Cerebellar nuclear complex (tissue), 1 donor: ENCODE results near the gene FANCE.
A peak's percentile ranks its signal among the peaks of the same experiment; 100 is the strongest.
"Not testable (repeated sequence)": the region's sequence is repeated elsewhere in the genome, so short reads cannot be mapped to it uniquely, and the experiment has no call there.

Experiments
- DNase-seq, 2 experiments: peaks; one replicate each; lab custom pipeline; 2025; lab: John Stamatoyannopoulos, UW

FANCE gene

DNA sequence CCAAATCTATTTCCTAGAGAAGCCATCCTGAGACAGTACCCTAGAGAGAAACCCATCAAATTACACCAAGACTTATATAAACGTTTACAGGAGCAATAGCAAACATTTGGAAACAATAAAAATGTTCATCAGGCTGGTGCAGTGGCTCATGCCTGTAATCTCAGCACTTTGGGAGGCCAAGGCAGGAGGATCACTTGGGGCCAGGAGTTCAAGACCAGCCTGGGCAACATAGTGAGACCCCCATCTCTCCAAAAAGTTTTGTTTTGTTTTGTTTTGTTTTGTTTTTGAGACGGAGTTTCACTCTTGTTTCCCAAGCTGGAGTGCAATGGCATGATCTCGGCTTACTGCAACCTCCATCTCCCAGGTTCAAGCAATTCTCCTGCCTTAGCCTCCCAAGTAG, 19.4 kb upstream of the FANCE start:
- DNase-seq, result not testable (repeated sequence)

DNA sequence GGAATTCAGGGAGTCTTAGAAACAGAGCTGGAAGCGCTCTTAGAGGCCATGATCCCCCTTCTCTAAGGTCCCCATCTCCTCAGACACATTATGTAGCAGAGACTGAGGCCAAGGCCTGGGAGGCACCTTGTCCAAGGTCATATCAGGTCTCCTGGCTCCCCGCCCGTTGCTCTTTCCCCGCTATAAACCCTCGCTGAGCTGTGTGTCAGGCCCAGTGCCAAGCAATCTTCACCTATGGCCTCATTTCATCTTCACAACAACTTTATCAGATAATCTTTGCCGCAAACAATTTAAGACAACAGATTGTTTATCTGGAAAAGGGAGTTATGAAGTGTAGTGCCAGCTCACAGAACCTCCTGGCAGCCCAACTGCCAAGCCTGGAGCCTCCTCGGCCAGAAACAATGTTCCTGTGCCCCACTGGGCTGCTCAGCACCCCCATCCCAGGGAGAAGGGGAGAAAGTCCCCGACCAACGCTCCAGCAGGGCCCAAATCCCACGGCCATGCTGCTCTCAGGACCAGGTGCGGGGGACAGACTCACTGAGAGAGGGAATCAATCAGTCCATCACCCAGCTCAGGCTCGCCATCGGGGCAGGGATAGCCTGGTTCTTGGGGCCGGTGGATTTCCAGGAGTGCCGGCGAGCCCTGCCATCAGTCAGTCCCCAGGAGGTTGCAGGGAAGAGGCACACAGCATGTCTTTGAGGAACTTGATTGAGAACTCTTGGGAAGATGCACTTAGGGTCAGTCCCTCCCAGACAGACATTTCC, 16.9 kb upstream of the FANCE start:
- DNase-seq, result no peak

DNA sequence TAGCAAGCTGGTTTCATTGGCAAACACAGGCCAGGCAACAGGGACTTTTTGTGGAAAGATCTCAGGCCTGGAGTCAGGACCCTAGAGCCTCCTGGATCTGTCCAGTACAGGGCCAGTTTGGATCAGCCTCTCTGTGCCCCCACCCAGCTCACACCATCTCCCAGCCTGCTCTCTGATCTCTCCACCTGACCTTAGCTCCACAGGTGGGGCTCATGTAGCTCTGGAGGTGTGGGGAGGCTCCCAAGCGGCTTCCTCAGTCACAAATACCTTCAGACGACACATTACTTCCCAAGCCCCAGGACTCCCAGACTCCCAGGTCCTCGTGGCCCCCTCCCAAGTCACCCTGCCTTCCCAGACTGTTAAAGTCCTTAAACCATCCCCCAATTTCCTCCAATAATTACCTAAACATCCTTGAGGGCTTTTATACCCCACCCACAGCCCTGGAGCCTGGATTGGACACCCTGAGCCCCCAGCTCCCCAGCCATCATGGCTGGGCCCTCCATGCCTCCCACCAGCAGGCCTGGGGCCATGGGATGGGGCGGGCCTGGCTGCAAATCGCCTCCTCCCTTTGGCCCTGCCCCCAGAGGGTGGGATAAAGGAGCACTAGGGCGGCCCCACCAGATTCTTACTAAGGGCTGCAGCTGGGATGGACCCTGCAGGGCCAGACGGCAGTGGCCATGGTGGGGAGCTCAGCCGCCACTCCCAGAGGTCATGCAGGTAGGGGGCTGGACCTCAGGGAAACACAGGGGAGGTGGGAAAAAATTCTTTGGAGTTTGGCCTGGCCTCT, 15.9 kb upstream of the FANCE start:
- DNase-seq, result no peak

DNA sequence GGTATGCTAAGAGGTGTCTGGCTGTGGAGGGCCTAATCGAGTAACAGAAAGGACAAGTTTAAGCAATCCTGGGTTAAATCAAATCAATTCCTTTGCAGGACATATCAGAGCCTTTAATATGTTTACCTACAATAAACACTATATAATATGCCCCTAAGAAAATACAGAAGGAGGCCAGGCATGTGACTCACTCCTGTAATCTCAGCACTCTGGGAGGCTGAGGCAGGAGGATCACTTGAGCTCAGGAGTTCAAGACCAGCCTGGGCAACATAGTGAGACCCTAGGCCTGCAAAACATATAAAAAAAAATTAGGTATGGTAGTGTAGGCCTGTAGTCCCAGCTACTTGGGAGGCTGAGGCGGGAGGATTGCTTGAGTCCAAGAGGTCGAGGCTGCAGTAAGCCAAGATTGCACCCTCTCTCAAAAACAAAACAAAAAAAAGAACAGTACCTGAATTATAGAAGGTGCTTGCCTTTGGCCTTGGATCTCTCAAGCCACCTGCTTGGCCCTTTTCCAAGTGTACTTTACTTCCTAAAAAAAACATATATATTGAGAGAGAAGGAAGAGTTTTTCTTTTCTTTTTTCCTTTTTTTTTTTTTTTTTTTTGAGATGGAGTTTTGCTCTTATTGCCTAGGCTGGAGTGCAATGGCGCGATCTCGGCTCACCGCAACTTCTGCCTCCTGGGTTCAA, 13.6 kb upstream of the FANCE start:
- not testable (repeated sequence) for DNase-seq

DNA sequence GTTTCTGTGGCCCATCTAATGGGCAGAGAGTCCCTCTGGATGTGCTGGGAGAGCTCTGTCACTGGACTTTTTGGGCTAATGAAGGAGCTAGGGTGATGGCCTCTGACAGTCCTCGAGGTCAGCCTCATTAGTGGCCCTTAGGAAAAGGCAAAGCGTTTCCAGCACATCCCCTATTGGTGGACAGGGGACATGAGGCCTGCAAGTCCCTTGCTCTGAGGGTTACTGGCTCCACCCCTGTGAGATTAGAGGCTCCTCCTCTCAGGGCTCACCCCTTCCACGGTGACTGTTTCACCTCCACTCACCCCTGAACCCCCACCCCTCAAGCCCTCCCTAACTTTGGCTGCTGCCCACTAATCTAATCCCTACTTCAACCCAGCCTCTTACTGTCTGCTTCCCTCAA, 12.8 kb upstream of the FANCE start:
- no peak for DNase-seq

DNA sequence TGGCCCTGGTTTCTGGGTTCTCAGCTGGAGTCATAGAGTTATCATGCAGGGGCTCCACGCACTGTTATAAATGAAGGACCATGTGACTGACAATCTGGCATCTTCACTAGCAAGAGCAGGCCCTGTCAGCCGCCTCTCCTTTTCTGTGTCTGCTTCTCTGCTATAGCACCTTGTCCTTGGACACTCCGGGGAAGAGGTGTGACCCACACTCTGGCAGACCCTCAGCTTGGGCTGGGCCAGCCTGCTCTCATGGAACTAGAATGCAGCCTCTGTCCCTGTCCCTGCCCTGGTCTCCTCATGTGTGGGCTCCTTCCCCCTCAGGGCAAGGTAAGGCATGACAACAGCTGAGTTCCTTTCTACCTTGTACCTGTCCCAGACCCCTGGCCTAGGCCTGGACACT, 10.9 kb upstream of the FANCE start:
- DNase-seq, result no peak

DNA sequence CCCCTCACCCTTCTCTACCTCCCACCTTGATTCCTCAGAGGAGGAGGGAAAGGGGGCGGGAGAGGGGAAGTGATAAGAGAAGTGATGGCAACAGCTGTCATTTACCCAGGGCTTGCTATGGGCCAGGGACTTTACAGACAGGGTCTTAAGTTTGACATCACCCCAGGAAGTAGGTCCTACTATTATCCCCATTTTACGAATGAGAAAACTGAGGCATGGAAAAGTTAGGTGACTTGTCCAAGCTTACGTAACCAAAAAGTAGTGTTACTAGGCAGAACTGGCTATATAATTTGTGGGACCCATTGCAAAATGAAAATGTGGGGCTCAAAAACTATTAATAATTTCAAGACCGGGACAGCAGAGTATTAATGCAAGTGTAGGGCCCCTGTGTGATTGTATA, 10.5 kb upstream of the FANCE start:
- DNase-seq, result no peak

DNA sequence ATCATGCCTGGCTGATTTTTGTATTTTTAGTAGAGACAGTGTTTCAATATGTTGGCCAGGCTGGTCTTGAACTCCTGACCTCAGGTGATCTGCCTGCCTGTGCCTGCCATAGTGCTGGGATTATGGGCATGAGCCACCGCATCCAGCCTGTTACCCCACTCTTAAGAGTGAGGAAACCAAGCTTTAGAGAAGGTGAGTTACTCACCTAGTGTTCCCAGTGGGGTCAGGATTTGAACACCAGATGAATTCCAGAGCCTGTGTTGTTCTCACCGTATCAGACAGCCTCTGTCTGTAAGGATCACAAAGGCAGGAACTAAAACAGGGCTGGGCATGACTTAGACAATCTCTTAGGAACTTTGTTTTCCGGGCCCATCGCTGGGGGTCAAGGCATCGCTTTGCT, 9.4 kb upstream of the FANCE start:
- DNase-seq, result no peak

DNA sequence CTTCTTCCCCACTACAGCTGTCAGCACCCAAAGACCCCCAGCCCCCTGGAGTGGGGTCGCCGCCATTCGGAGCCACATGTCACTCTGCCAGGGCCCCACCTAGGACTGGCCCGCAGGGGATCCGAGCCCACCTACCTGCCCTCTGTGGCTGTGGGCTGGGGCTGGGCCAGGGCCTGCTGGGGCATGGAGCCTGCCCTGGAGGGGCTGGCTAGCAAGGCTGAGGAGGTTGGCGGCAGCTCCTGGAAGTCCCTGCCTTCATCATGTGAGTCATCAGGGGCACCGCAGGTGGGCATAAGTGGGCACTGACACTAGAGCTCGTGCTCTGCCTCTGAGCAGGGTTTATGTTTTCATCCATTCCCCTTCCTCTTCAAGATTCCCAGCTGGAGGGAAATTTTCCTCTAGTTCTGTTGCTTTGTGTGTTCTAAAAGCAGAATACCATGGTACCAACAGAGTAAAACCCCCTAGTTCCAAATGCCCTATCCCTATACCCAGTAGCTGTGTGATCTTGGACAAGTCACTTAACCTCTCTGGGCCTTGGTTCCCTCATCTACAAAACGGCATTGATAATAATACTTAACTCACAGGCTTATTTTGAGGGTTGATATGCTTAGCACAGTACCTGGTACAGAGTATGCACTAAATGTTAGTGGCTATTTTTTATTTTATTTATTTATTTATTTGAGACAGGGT, 8.7 kb upstream of the FANCE start:
- no peak for DNase-seq

DNA sequence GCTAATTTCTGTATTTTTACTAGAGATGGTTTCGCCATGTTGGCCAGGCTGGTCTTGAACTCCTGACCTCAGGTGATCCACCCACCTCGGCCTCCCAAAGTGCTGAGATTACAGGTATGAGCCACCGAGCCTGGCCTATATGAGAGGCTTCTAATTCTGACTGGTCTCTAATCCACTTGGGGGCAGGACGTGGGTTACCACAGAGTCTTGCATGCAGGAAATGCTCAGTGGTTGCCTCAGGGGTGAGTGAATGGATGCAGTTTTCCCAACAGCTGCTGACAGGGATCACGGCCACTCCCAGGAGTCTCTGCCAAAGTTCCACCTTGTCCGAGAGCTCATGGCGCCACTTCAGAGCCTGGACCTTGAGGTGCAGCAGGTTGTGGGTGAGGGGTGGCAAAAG, 6.4 kb upstream of the FANCE start:
- DNase-seq, result no peak

DNA sequence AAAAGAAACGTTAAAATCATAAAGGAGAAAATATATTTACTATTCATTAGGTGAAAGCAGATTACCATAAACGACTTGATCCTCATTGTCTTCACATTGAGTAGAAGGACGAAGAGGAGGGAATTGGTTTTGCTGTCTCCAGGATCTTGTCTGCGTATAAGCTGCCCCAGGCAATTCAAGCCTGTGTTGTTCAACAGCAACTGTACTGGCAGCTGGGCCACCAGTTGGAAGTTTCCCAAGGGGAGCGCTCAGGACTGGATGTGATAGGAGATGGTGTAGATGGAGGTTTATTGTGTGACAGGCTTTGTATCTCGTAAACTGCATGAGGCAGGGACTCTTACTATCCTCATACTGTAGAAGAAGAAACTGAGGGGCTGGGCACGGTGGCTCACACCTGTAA, 3.9 kb upstream of the FANCE start:
- DNase-seq, result no peak

DNA sequence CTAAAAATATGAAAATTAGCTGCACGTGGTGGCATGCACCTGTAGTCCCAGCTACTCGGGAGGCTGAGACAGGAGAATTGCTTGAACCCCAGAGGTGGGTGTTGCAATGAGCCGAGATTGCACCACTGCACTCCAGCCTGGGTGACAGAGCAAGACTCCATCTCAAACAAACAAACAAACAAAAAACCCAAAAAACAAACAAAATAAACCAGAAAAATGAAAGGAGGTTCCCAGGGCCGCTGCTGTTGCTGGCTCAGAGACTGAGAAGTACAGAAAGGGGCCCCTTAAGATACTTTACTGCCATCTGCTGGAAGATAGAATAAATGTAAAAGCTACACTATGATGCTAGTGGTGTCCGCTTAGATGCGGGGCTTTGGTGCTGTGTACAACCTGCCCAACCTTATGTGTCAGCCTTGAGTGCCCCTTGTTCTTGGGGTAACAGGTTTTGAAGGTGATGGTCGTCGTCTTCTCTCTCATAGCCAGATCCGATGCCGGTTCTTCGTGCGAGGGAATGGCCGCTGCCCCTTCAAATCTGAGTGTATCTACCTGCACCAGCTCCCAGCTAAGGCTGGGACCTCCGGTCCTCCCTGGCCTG, 2.8 kb upstream of the FANCE start:
- peak; percentile 15 to 65 for DNase-seq

DNA sequence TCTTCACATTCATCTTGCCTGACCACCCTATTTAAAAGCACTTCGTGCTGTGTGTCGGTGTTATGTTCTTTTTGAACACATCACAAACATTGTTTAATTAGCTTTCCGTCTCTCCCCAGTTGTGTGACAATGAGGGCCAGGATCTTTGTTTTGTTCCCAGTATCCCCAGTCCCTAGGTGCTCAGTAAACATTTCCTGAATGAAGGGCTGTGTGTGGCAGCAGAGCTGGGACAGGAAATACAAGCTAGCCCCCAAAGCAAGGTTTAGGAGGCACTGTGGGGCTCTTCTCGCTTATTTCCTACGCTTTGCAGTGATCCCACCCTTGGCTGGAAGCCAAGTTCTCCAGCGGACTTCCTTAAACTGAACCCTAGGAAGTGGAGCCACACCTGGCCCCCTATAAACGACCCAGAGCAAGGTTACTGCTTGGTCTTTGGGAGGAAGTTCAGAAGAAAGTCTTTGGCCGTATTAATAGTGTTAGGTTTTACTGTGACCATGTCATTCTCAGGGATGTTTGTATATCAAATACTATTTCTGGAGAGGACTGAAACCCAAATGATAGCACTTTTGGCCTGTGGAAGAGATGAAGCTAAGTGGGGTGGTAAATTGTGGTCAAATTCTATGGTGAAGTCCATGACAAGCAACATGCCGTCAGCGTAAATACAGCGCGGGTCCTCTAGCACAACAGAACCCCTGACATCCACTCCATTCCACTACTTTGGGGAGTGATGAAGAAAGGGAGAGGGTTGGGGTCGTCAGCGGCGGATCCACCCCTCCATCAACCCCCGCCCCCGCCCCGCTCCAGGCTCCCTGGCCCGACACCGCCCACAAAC, 570 bp upstream of the FANCE start:
- no peak for DNase-seq

DNA sequence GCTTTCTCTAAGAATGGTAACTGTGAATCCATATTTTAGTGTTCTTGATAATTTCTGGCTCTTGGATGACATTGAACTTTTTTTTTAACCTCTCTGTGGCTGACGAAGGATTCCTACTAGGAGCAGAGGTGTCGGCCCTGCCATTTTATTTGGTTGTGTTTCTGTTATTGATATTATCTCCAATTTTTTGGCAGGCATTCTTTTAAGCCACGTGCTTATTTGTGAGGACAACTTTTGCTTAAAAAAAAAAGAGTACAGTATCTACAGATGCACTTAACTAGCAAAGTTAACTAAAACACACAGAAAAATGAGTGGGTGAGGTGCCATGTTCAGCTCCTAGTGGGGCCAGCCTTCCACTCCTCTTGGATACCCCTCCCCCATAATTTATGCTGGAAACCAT, 1.1 kb downstream of the FANCE start:
- no peak for DNase-seq

DNA sequence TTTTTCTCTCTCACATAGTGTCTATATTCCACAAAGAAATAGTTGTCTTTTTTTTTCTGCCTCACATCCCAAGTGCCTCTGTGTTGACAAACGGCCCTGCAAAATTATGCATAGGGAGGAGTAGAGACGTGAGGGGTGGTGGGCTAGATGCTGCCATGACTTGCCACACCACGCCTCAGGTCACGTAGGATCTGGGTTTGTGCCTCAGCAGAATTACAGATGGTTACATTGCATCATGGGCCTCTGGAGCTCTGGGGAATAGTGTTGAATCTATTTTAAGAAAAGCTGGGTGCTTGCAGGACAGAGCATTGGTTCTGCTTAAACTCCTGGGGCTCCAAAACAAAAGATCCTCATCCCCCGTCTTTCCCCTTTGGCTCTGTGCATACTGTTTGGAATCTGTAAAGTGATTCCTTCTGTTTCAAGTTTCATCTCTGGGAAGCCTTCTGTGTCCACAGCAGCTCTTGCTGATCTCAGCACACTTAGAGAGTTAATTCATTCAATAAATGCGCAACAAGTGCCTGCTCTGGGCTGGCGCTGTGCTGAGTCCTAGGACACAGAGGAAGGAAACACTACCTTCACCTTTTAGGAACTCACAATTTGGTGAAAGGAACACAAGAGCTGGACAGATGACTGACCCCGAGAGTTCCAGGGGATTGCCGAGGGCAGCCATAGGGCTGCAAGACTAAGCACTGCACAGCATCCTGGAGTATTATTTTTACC, 2.4 kb downstream of the FANCE start:
- no peak for DNase-seq

DNA sequence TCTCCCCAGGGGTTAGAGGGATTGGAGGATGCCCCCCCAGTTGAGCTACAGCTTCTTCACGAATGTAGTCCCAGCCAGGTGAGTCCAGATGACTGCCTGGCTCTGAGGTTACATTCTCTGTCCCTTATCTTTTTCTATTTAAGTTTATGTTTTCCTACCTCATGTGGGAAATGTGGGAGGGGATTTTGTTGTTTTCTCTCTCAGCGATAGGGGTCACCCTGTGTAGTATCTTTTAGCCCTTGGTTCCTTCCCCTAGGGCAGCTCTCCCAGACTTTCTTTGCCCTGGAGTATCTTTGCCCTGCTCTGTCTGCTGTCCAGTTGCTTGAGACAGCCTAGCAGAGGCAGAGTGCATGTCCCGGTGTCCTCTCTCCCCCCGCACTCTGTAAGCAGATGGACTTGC, 5.8 kb downstream of the FANCE start:
- DNase-seq, result no peak

DNA sequence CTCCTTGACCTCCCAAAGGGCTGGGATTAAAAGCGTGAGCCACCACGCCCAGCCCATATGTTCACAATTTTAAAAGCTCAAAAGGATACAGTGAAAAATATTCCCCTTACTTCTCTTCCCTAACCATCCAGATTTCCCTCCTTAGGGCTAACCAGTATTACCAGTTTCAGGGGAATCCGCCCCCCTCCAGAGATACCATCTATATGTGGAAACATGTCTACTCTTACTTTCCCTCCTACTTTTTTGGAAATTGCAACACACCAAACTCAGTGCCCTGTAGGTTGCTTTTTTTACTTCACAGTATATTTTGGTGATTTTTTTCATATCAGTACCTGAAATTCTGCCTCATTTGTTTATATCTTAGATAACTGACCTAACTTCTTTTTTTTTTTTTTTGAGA, 9.1 kb downstream of the FANCE start:
- no peak for DNase-seq

DNA sequence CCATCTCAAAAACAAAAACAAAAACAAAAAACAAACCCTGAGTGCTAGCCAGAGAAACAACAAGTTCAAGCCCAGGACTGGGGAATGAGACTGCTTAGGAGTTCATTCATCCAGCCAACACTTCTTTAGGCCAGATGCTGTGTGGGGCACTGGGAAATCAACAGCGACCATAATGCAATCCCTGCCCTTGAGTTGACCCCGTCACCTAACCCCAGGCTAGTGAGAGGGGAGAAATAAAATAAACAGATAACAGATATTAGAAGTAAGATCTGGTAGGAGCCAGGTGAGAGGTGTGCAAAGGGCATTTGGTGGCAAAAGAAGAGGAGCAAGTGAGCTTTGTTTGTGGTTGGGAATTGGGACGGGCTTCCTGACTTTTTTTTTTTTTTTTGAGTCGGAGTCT, 11.2 kb downstream of the FANCE start:
- DNase-seq, result no peak

DNA sequence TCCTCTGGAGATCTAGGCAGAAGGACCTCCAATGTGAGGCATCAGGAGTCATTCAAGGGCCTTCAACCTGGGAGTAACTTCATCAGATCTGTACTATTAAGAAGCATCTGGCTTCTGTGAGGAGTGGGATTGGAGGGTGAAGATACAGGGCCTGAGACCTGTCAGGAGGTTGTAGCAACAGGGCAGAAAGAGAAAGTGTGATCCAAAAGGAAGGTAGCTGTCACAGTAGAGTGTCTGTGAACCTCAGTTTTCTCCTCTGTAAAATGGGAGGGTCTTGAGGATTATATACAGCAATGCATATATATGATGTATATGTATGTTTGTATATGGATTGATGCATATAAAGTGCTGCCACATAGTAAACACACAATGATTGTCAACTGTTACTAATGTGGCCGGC, 13.5 kb downstream of the FANCE start:
- DNase-seq, result no peak

DNA sequence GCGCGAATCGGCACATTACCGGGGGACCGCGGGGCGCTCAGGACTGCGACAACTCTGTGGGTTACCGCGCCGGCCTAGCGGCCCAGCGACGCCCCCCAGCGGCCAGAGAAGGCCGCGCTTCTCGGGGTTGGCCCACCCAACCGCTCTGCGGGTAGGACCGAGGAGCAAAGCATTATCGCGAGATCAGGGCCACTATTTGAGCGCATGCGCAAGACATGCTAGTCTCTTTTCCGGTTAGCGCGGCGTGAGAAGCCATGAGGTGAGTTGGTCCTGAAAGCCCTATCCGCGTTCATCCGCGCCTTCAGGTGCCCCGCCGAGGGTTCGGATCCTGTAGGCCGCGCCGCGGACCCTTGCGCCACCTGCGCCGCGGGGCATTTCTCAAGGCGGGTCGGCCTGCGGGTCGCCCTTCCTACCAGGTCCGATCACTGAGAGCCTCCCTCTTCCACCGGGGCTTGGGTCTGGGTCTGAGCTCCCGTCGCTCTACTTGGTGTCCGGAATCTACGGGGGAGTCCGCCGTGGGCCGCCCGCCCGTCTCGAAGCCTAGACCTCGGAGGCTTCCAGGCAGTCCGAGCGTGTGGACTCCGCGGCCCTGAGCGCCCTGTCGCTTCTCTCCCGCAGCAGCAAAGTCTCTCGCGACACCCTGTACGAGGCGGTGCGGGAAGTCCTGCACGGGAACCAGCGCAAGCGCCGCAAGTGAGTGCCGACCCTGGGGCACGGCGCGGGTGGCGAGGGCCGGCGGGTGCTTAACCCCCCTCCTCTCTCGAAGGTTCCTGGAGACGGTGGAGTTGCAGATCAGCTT, 16.2 kb downstream of the FANCE start, which contains the start of gene RPL10A:
Gene RPL10A, plus strand, starts transcription at position 221 of the 799 bp plus-strand sequence. Its CDS starts 34 bp downstream, at position 255.
- peak; percentile 49 to 87 for DNase-seq
